Measurements from ENCODE around the gene IFNA21. TPM values are rescaled to one million over a fixed set of nuclear protein-coding genes. Genes with fewer than 3 reads are reported as not detected.

The IFNA21 gene
- total and polyA plus RNA-seq, 2 of the 8 experiments (the other 6 are each of a cell fraction or from before 2014, with no cell fraction given): not detected

GRCh38 chr9:21155501-21155900 lies 11.0 kb downstream of the IFNA21 start:
- H3K27me3 ChIP-seq (replicated peaks in 1 of 4; ENCODE audit: control insufficient read depth in 3 of 4, extremely low read depth in 1 of 4, insufficient read depth in 3 of 4, low read length in 3 of 4): no peaks in the 10 kb centered on the region; a peak in 1 of 7 replicates
- no peak overlapping the region for H2BK15ac ChIP-seq (ENCODE audit: low read length)
- H3K79me2 ChIP-seq (ENCODE audit: control insufficient read depth in 1 of 2, insufficient read depth in 2 of 2, low read length in 2 of 2): no peaks in the 10 kb centered on the region
- H4K5ac ChIP-seq (ENCODE audit: insufficient read length, low read depth, low read length): no peak overlapping the region
- no peak overlapping the region for H2BK120ac ChIP-seq (replicated peaks; ENCODE audit: low read depth, low read length)
- CTCF ChIA-PET (ENCODE audit: partially characterized antibody): no interaction called here
- H3K9me3 ChIP-seq (ENCODE audit: insufficient read depth in 2 of 2, low read depth in 1 of 2, low read length in 1 of 2): no peaks in the 10 kb centered on the region
- no peak overlapping the region for H3K9ac ChIP-seq (replicated peaks in 1 of 4; ENCODE audit: extremely low read depth in 1 of 4, low read depth in 3 of 4, low read length in 3 of 4)
- no peak overlapping the region for H4K91ac ChIP-seq (replicated peaks; ENCODE audit: insufficient read length, low read length)
- H3K14ac ChIP-seq (ENCODE audit: insufficient read length): no peak overlapping the region
- H2BK5ac ChIP-seq (ENCODE audit: low read depth, low read length): no peak overlapping the region
- H4K20me1 ChIP-seq (replicated peaks in 1 of 2; ENCODE audit: control insufficient read depth in 1 of 2, insufficient read depth in 2 of 2, low read length in 2 of 2): no peaks in the 10 kb centered on the region
- H3K18ac ChIP-seq (ENCODE audit: extremely low read depth, low read length): no peak overlapping the region
- no peak overlapping the region for H4K8ac ChIP-seq (ENCODE audit: extremely low read depth, insufficient read depth, low read length)
- H3K4me3 ChIP-seq (ENCODE audit: extremely low read depth in 1 of 4, insufficient read depth in 2 of 4, low read depth in 3 of 4, low read length in 4 of 4): no peak overlapping the region
- H3K4me1 ChIP-seq (replicated peaks in 1 of 4; ENCODE audit: control insufficient read depth in 3 of 4, insufficient read depth in 4 of 4, low read length in 3 of 4): no peaks in the 10 kb centered on the region
- no peaks in the 10 kb centered on the region for H3K36me3 ChIP-seq (ENCODE audit: control insufficient read depth in 2 of 4, insufficient read depth in 4 of 4, low read length in 3 of 4)
- FAIRE-seq: no peak
- no peak overlapping the region for H2AK5ac ChIP-seq (ENCODE audit: low read depth, low read length)
- no peak overlapping the region for H3K27ac ChIP-seq (ENCODE audit: low read depth, low read length)
- no peaks in the 10 kb centered on the region for H3K79me1 ChIP-seq (ENCODE audit: low read depth, low read length)
- 88% methylated on average over 2 of the region's 2 CpGs; no CpG with 5 or more reads in 1 of the 2 experiments for WGBS, 2 experiments (ENCODE audit: extremely low coverage in 1 of 2, insufficient coverage in 1 of 2, insufficient read length in 1 of 2, insufficient replicate concordance in 2 of 2, low coverage in 1 of 2, low lambda C conversion rate in 2 of 2, missing lambda C conversion rate in 1 of 2)
- H3K23me2 ChIP-seq (ENCODE audit: low read depth, low read length): no peaks in the 10 kb centered on the region
- no peak for DNase-seq (ENCODE audit: low read depth in 1 of 2, low spot score in 2 of 2)
- no peak overlapping the region for H2AFZ ChIP-seq (ENCODE audit: low read length)
- H3K4me2 ChIP-seq (ENCODE audit: insufficient read depth in 1 of 2, low read depth in 2 of 2, low read length in 2 of 2): no peak overlapping the region
- no peak overlapping the region for H3K23ac ChIP-seq (ENCODE audit: insufficient read length)
- no peak overlapping the region for H3K4ac ChIP-seq (replicated peaks; ENCODE audit: insufficient read length, low read depth, low read length)
- H2BK12ac ChIP-seq (ENCODE audit: low read depth, low read length): no peak overlapping the region
- no peak overlapping the region for H3K56ac ChIP-seq (replicated peaks; ENCODE audit: insufficient read length, low read depth, low read length)
- H2BK20ac ChIP-seq (ENCODE audit: low read length): no peak overlapping the region
- POLR2A ChIA-PET (ENCODE audit: partially characterized antibody): no interaction called here
- TF ChIP-seq SIN3A (conservative IDR thresholded peaks at IDR 0.05 in 1 of 2, IDR thresholded peaks at IDR 0.05 in 1 of 2; ENCODE audit: low read depth in 1 of 2, low read length in 2 of 2) (no peak), BACH1 (IDR thresholded peaks at IDR 0.05; ENCODE audit: low read length) (no peak), HDAC6 (IDR thresholded peaks at IDR 0.05; ENCODE audit: low read depth, low read length) (no peak), SUZ12 (IDR thresholded peaks at IDR 0.05; ENCODE audit: low read length) (no peak), KDM1A (IDR thresholded peaks at IDR 0.05; ENCODE audit: borderline replicate concordance, low read length) (no peak), EZH2 (IDR thresholded peaks at IDR 0.05; ENCODE audit: low read depth, low read length, severe bottlenecking) (no peak), YY1 (IDR thresholded peaks at IDR 0.05; ENCODE audit: low read depth, low read length) (no peak), MAX (IDR thresholded peaks at IDR 0.05) (no peak), ATF2 (IDR thresholded peaks at IDR 0.05; ENCODE audit: low read length) (no peak), JUN (IDR thresholded peaks at IDR 0.05; ENCODE audit: low read depth, low read length) (no peak), NRF1 (IDR thresholded peaks at IDR 0.05; ENCODE audit: low read depth, low read length) (no peak), SRF (IDR thresholded peaks at IDR 0.05; ENCODE audit: low read depth, low read length) (no peak)

Data from H1 (cell line).